HG03378 (cell line): ENCODE results near the gene CFAP70.
"Not testable (repeated sequence)": the region's sequence is repeated elsewhere in the genome, so short reads cannot be mapped to it uniquely, and the experiment has no call there.

ENCODE experiments used
- ATAC-seq: cut with Tn5 transposase; IDR thresholded peaks from one replicate; pipeline ENCODE4 v1.9.1; 2021; ENCODE audit warnings: mild to moderate bottlenecking, moderate library complexity; ENCODE audit not compliant: unreplicated experiment

Gene CFAP70

DNA sequence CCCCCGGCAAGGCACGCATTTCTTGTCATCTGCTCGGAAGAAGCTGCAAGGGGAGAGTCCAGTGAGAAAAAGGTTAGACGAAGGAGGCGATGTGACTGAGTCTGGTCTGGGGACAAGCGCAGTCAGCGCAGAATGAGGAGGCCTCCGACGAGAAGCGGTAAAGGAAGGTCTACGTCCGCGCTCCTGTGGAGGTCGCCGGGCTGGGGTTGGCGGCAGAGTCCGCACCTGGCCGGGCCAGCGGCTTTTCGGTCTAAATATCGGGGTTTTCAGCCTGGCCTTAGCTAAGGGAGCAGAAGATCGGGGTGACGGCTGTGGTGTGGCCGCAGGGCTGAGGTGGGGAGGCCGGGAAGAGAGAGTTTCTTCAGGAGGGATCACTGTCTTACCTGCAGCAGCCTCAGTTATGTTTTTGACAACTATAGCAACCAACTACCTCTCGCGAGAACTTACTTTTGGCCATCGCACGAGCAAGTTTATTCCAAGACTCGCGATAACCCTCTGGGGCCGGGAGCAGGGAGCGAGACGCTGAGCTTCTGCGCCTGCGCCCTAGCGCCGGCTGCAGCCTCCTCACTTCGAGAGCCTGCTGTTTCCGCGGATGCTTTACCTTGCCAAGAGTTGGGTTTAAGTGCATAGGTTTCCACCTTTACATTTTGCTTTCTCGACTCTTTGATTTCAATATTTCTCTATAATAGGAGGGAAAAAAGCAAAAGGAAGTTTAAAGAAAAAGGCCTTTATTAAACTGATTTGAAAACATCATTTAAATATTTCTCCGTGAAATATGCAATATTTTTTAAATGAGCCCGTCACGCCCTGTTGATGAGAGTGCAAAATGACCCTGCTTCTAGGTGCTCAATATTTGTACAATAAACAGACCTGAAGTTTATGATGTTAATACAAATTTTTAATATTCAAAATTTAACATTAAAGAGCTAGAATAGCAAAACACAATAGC is at the start of gene CFAP70:
Gene CFAP70 (minus strand): TSS at position 534 of the 949 bp plus-strand sequence. CDS start 4,068 bp downstream, outside the sequence.
- peak; percentile 89 for ATAC-seq

DNA sequence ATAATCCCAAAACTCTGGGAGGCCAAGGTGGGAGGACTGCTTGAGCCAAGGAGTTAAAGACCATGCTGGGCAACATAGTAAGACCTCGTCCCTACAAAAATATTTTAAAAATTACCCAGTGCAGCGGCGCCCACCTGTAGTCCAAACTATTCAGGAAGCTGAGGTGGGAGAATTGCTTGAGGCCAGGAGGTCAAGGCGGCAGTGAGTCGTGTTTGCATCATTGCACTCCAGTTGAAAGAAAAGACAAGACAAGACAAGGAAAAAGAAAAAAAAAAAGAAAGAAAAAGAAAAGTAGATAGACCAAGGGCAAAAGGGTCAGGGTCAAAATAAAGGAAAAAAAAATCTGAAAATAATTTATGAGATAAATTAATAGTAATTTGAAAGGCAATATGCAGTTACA is 49.4 kb upstream of the CFAP70 start:
- ATAC-seq = no peak

DNA sequence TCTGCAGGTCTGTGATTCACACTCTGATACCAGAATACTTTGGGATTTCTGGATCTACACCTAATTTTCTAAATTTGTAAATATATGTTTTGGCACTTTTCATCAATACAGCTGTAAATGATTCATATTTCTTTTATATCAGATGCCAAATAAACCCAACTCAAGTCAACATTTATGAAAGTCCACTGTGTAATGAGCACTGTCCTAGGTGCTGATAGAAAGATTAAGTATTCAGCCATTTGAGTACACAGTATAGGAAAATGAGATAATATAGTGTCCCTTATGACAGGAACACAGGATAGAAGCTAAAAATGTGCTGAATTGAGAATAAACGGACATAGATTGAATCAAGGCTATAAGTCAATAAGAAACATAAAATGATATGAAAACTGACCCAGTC is 48.8 kb upstream of the CFAP70 start:
- no peak for ATAC-seq

DNA sequence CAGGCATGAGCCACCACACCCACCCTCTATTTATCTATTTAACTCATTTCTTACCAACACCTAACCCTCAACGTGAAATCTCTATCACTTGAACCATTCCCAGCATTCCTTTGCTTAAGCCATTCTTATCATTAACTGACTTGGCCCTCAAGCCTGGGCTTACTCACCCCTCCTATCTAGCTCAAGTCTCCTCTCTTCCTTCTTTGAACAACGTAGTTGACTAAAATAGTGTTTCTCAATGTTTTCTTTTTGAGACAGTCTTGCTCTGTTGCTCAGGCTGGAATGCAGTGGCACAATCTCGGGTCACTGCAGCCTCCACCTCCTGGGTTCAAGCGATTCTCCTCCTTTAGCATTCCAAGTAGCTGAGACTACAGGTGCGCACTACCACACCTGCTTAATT is 48.2 kb upstream of the CFAP70 start:
- no peak for ATAC-seq

DNA sequence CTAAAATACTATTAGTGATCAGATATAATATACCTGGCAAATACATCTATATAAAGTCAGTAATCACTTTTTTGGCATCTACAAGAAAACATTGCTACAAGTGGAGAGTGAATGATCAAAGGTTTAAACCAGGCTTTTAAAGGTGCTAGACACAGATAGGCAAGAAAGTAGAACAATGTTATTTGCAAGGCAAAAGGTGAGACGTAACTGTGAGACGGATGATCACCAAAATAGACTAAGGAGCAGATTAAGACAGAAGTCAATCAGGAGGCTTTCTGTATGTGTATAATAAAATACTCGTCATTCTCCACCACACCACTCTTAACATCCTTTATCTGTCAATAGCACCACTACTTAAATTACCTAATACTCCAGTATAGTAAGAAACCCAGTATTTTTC is 46.9 kb upstream of the CFAP70 start:
- no peak for ATAC-seq

DNA sequence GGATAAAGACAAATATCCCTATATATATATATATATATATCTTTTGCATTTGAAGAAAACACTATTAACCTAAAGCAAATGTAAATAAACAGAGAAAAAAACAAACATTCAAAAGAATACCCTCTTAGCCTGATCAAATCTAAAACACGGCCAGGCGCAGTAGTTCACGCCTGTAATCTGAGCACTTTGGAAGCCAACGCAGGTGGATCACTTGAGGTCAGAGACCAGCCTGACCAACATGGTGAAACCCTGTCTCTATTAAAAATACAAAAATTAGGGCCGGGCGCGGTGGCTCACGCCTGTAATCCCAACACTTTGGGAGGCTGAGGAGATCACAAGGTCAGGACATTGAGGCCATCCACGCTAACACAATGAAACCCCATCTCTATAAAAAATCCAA is 46.0 kb upstream of the CFAP70 start:
- ATAC-seq = no peak

DNA sequence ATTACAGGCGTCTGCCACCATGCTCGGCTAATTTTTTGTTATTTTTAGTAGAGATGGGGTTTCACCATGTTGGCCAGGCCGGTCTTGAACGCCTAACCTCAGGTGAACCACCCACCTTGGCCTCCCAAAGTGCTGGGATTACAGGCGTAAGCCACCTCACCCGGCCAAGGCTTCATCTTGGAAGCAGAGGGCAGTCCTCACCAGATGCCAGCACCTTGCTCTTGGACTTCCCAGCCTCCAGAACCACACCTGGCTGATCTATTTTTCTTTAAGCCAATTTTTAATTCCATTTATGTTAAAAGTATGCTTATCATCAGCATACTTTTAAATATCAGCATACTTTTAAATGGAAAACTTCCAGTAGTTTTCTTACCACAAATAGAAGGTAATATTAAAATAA is 43.0 kb upstream of the CFAP70 start:
- ATAC-seq = no peak

DNA sequence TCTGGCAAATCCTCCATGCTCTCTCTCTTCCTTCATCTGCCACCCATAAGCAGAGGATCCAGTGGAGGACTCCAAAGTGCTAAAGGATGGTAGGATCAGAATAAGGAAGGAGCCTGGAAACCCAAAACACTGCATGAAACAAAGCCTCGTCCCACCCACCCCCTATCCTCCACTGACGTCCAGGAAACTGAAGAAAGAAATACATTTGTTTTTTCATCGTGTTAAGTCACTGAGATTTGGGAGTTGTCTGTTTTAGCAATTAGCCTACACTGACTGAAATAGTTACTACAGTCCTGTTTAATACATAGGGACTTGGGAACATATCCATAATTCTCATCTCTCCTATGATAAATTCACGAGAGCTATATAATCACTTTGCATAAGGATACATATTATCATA is 40.4 kb upstream of the CFAP70 start:
- no peak for ATAC-seq

DNA sequence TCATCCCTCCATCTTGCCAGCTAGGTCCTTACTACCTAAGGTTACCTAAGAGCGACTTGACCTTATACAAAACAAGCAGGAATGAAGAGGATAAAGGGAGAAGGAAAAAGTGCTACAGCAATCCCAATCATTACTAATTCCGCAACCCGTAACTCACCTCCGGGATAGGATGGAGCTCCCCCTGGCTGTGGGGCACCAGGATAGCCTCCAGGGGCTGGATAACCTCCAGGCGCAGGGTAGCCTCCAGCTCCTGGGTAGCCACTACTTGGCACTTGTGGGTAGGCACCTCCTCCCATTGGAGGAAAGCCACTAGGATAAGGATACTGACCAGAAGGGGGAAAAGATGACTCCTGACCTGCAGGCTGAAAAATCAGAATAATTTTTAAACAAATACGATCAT is 39.4 kb upstream of the CFAP70 start:
- no peak for ATAC-seq

DNA sequence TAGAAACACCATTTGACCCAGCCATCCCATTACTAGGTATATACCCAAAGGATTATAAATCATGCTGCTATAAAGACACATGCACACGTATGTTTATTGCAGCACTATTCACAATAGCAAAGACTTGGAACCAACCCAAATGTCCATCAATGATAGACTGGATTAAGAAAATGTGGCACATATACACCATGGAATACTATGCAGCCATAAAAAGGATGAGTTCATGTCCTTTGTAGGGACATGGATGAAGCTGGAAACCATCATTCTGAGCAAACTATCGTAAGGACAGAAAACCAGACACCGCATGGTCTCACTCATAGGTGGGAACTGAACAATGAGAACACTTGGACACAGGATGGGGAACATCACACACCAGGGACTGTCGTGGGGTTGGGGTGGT is 35.7 kb upstream of the CFAP70 start:
- not testable (repeated sequence) for ATAC-seq

DNA sequence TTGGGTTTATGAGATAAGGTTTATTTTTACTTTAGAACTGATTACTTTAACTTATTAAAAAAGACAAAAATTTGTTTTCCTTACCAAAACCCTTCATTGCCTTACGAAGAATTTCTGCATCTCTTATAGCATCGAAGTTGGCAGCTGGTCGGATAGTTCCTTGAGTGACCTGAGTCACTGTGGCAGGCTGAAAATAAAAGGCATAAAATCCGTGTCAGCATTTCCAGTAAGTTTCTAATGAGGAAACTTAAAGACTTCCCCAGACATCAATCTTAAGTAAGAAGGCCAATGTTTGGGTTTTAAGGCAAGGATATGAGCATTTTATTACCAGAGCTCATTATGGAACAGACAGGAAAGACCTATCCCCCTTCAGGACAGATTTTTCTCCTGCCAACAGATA is 29.6 kb upstream of the CFAP70 start:
- no peak for ATAC-seq

DNA sequence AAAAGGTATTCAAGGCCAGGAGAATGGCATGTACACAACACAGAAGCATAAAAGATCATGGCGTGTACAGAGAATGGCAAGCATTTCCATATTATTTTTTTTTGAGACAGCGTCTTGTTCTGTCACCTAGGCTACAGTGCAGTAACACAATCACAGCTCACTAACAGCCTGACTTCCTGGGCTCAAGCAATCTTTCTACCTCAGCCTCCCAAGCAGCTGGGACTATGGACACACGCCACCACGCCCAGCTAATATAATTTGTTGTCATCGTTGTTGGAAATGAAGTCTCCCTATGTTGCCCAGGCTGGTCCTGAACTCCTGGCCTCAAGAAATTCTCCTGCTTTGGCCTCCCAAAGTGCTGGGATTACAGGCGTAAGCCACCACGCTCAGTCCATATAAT is 27.9 kb upstream of the CFAP70 start:
- ATAC-seq = no peak

DNA sequence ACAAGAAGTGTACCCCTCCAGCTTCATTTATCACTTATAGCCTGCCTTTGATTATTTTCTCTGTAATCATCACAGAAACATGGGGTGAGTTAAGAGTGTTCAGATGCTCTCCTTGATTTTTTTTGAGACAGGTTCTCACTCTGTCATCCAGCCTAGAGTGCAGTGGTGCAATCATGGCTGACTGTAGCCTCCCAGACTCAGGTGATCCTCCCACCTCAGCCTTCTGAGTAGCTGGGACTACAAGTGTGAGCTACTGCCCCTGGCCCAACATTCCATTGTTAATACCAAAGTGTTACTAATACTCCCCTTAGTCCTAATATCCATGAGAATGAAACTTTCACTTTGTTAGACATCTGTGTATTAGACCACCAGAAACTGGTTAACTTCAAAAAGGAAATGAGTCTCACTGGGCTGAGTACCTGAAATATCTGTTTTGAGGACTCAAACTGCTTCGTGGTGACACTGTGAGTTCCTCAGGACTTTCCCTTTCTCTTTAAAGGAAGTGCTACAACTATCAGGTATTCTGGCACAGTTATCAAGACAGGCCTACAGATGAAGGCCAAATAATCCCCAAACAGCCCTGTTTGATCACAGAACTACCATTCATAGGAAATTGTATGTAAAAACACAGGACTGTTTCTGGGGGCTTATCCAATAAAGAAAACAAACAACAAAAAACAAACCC is 20.5 kb upstream of the CFAP70 start:
- ATAC-seq = no peak

DNA sequence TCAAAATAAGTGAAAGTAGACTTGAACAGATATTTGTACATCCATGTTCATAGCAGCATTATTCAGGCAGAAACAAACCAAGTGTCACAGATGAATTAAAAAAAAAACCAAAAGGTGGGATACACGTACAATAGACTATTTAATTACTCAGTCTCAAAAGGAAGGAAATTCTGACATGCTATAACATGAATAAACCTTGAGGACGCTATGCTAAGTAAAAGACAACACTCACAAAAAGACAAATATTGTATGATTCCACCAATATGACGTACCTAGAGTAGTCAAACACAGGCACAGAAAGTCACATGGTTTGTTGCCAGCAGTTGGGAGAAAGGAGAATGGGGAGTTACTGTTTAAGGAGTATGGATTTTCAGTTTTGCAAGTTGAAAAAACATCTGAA is 18.0 kb upstream of the CFAP70 start:
- ATAC-seq = no peak

DNA sequence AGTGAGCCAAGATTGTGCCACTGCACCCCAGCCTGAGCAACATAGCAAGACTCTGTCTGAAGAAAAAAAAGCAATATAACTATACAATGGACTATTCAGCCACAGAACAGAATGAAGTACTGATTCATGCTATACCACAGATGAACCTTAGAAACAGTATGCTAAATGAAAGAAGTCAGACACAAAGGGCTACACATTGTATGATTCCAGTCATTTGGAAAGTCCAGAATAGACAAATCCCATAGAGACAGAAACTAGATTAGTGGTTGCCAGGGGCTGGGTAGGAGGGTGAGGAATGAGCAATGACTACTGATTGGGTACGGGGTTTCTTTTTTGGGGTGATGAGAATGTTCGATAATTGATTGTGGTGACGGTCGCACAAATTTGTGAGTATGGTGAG is 9.6 kb upstream of the CFAP70 start:
- ATAC-seq = no peak

DNA sequence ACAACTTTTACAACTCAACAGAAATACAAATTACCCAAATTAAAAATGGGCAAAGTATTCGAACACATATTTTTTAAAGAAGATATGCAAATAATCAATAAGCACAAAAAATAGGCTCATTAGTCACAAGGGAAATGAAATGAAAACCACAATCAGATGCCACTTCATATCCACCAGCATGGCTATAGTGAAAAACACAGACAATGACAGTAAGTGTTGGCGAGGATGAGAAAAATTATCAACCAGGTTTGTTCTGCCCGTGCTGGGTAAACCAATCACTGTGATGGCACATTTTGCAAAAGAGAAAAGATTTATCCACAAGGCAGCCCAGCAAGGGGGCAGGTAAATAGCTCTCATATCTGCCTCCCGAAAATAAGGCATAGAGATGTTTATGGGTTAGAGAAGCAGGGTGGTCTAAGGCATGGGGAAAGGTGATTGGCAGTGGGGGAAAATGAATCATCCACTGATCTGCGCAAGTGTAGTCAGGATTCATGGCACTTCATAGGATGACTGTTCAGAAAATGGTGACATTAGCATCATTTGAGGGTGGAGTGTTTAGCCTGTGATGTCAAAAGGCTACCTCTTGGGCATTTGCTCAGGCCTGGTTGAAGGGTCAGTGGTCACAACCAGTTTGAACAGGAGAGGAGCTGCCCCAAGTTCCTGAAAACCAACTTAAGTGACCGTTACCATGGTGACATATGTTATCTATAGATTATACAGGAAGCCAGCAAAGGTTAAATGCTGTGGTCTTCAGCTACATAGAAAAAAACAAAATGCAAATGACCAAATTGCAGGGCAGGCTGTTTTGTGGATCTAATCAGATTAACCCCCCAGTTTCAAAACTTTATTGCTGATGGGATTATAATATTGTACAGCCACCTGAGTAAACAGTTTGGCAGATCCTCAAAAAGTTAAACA is 8.0 kb upstream of the CFAP70 start:
- ATAC-seq = no peak

DNA sequence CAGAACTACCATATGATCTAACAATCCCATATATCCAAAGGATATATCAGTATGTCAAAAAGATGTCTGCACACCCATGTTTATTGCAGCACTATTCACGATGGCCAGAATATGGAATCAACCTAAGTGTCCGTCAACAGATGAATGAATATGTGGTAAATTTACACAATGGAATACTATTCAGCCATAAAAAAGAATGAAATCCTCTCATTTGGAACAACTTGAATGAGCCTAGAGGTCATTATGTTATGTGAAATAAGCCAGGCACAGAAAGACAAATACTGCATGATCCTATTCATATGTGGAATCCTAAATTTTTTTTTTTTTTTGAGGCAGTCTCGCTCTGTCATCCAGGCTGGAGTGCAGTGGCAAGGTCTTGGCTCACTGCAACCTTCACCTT is 6.3 kb upstream of the CFAP70 start:
- no peak for ATAC-seq

DNA sequence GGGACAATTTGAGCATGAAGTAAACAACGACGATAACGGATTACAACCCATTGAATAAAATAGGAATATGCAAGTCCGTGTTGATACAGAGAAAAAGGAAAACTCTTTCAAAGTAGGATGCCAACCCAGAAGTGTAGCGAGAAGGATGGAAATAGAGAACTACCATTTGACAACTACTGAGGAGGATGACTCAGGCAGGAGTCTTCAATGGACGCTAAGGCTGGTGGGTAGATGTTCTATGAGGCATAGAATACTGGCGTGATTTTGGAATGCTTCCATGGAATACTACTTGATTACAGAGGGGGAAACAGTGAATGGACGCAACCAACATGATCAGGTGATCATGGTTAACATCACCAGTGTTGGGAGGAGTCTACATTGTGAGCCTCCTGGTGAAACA is 828 bp upstream of the CFAP70 start:
- no peak for ATAC-seq

DNA sequence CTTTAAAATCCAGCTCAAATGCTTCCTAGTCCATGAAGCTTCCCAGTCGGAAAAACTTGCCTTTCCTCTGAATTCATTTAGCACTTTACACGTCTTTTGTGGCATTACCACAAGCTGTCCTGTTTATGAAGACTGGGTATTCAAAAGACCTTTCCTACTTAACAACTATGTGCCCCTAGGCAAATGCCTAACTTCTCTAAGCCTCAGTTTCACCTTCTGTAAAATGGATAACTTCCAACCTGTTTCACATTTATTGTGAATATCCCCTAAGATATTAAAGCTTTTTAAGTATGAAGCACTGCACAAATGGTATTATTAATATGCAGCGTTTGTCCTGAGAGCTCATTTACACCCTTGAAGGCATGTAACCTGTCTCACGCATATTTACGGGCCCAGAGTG is 843 bp downstream of the CFAP70 start:
- ATAC-seq = no peak

DNA sequence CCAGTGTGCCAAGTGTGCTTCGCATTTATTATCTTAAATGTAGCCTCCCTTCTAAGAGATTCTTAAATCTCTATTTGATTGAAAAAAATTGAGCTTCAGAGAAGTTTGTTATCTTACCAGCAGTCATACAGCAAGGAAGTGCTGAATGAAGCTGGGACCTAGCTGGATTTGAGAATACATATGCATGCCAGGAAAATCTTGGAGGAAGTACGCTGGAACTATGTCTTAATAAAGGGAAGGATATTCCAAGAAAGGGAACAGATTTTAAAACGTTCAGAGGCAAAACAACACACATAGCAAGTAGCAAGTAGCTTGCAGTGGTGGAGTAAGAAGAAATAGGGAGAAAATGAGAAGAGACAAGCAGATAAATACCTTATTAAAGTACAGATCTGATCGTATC is 1.5 kb downstream of the CFAP70 start:
- ATAC-seq = no peak

DNA sequence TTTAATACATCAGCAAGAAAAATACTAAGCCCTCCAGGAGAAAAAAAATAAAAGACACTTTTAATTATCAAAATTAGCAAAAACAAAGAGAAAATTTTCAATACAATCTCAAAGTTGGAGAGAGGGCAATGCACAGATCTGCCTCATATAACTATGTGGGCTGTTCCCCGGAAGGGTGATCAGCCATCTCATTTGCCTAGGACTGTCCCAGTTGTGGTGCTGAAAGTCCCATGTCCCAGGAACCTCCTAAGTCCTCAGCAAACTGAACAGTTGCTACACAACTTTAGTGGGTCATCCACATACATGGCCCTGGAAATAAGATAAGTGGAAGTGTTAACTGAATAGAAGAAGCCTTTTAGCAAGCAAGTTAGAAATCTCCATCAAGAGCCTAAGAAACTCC is 14.4 kb downstream of the CFAP70 start:
- ATAC-seq = no peak
